ENCODE data around the gene ELP4.

DNA sequence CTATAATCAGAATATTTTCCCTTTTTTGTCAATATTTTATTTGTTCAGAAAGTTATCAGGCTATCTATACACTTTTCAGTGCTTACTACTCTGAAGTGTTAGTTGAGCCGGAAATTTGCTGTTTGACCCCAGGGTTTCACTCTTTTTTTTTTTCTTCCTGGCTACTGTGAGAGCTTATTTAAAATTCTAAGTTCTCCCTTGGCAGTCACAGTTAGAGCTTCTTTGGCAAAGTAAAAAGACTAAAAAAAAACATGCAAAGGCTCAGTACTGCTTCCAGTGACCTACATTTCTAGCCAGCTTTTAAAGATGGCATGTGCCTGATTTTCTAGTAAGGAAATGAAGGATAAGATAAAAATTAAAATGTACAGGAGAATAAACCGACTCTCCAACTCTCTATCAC, 48.4 kb downstream of the ELP4 start:
- TF ChIP-seq, protein P1, sequence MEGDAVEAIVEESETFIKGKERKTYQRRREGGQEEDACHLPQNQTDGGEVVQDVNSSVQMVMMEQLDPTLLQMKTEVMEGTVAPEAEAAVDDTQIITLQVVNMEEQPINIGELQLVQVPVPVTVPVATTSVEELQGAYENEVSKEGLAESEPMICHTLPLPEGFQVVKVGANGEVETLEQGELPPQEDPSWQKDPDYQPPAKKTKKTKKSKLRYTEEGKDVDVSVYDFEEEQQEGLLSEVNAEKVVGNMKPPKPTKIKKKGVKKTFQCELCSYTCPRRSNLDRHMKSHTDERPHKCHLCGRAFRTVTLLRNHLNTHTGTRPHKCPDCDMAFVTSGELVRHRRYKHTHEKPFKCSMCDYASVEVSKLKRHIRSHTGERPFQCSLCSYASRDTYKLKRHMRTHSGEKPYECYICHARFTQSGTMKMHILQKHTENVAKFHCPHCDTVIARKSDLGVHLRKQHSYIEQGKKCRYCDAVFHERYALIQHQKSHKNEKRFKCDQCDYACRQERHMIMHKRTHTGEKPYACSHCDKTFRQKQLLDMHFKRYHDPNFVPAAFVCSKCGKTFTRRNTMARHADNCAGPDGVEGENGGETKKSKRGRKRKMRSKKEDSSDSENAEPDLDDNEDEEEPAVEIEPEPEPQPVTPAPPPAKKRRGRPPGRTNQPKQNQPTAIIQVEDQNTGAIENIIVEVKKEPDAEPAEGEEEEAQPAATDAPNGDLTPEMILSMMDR (tag by site-specific recombination; IDR thresholded peaks at IDR 0.05), result no peak
- TF ChIP-seq GFI1B (tag by site-specific recombination; IDR thresholded peaks at IDR 0.05), result no peak
- no peak for TF ChIP-seq ZNF184 (tag by site-specific recombination; IDR thresholded peaks at IDR 0.05)
- TF ChIP-seq, protein P2, sequence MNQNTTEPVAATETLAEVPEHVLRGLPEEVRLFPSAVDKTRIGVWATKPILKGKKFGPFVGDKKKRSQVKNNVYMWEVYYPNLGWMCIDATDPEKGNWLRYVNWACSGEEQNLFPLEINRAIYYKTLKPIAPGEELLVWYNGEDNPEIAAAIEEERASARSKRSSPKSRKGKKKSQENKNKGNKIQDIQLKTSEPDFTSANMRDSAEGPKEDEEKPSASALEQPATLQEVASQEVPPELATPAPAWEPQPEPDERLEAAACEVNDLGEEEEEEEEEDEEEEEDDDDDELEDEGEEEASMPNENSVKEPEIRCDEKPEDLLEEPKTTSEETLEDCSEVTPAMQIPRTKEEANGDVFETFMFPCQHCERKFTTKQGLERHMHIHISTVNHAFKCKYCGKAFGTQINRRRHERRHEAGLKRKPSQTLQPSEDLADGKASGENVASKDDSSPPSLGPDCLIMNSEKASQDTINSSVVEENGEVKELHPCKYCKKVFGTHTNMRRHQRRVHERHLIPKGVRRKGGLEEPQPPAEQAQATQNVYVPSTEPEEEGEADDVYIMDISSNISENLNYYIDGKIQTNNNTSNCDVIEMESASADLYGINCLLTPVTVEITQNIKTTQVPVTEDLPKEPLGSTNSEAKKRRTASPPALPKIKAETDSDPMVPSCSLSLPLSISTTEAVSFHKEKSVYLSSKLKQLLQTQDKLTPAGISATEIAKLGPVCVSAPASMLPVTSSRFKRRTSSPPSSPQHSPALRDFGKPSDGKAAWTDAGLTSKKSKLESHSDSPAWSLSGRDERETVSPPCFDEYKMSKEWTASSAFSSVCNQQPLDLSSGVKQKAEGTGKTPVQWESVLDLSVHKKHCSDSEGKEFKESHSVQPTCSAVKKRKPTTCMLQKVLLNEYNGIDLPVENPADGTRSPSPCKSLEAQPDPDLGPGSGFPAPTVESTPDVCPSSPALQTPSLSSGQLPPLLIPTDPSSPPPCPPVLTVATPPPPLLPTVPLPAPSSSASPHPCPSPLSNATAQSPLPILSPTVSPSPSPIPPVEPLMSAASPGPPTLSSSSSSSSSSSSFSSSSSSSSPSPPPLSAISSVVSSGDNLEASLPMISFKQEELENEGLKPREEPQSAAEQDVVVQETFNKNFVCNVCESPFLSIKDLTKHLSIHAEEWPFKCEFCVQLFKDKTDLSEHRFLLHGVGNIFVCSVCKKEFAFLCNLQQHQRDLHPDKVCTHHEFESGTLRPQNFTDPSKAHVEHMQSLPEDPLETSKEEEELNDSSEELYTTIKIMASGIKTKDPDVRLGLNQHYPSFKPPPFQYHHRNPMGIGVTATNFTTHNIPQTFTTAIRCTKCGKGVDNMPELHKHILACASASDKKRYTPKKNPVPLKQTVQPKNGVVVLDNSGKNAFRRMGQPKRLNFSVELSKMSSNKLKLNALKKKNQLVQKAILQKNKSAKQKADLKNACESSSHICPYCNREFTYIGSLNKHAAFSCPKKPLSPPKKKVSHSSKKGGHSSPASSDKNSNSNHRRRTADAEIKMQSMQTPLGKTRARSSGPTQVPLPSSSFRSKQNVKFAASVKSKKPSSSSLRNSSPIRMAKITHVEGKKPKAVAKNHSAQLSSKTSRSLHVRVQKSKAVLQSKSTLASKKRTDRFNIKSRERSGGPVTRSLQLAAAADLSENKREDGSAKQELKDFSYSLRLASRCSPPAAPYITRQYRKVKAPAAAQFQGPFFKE (tag by site-specific recombination; IDR thresholded peaks at IDR 0.05; ENCODE audit: borderline replicate concordance), result no peak
- TF ChIP-seq, protein P3, sequence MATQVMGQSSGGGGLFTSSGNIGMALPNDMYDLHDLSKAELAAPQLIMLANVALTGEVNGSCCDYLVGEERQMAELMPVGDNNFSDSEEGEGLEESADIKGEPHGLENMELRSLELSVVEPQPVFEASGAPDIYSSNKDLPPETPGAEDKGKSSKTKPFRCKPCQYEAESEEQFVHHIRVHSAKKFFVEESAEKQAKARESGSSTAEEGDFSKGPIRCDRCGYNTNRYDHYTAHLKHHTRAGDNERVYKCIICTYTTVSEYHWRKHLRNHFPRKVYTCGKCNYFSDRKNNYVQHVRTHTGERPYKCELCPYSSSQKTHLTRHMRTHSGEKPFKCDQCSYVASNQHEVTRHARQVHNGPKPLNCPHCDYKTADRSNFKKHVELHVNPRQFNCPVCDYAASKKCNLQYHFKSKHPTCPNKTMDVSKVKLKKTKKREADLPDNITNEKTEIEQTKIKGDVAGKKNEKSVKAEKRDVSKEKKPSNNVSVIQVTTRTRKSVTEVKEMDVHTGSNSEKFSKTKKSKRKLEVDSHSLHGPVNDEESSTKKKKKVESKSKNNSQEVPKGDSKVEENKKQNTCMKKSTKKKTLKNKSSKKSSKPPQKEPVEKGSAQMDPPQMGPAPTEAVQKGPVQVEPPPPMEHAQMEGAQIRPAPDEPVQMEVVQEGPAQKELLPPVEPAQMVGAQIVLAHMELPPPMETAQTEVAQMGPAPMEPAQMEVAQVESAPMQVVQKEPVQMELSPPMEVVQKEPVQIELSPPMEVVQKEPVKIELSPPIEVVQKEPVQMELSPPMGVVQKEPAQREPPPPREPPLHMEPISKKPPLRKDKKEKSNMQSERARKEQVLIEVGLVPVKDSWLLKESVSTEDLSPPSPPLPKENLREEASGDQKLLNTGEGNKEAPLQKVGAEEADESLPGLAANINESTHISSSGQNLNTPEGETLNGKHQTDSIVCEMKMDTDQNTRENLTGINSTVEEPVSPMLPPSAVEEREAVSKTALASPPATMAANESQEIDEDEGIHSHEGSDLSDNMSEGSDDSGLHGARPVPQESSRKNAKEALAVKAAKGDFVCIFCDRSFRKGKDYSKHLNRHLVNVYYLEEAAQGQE (tag by site-specific recombination; IDR thresholded peaks at IDR 0.05), result no peak
- TF ChIP-seq ZNF660 (tag by site-specific recombination; IDR thresholded peaks at IDR 0.05), result no peak
- TF ChIP-seq ZNF266 (tag by site-specific recombination; IDR thresholded peaks at IDR 0.05; ENCODE audit: low read depth), result no peak
- TF ChIP-seq ZNF521 (tag by site-specific recombination; IDR thresholded peaks at IDR 0.05), result no peak
- TF ChIP-seq, protein P4, sequence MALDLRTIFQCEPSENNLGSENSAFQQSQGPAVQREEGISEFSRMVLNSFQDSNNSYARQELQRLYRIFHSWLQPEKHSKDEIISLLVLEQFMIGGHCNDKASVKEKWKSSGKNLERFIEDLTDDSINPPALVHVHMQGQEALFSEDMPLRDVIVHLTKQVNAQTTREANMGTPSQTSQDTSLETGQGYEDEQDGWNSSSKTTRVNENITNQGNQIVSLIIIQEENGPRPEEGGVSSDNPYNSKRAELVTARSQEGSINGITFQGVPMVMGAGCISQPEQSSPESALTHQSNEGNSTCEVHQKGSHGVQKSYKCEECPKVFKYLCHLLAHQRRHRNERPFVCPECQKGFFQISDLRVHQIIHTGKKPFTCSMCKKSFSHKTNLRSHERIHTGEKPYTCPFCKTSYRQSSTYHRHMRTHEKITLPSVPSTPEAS (tag by site-specific recombination; IDR thresholded peaks at IDR 0.05), result no peak
- TF ChIP-seq, protein P5, sequence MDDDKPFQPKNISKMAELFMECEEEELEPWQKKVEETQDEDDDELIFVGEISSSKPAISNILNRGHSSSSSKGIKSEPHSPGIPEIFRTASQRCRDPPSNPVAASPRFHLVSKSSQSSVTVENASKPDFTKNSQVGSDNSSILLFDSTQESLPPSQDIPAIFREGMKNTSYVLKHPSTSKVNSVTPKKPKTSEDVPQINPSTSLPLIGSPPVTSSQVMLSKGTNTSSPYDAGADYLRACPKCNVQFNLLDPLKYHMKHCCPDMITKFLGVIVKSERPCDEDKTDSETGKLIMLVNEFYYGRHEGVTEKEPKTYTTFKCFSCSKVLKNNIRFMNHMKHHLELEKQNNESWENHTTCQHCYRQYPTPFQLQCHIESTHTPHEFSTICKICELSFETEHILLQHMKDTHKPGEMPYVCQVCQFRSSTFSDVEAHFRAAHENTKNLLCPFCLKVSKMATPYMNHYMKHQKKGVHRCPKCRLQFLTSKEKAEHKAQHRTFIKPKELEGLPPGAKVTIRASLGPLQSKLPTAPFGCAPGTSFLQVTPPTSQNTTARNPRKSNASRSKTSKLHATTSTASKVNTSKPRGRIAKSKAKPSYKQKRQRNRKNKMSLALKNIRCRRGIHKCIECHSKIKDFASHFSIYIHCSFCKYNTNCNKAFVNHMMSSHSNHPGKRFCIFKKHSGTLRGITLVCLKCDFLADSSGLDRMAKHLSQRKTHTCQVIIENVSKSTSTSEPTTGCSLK (tag by site-specific recombination; IDR thresholded peaks at IDR 0.05), result no peak

Measured in HEK293 (cell line).